ENCODE results near the gene REL.

DNA sequence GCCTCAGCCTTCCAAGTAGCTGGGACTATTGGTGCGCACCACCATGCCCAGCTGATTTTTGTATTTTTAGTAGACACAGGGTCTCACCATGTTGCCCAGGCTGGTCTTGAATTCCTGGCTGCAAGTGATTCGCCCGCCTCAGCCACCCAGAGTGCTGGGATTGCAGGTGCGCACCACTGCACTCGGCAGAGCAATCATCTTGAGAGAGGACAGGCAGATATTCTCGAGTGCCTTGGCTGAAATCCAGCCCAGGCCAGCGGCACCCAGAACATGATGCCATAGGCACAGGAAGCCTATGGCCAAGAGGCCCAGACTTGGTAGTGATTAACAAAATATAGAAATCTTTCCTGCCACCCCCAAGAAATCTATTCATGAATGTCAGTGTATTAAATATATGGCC, 78.1 kb downstream of the REL start:
- TF ChIP-seq, protein P1, sequence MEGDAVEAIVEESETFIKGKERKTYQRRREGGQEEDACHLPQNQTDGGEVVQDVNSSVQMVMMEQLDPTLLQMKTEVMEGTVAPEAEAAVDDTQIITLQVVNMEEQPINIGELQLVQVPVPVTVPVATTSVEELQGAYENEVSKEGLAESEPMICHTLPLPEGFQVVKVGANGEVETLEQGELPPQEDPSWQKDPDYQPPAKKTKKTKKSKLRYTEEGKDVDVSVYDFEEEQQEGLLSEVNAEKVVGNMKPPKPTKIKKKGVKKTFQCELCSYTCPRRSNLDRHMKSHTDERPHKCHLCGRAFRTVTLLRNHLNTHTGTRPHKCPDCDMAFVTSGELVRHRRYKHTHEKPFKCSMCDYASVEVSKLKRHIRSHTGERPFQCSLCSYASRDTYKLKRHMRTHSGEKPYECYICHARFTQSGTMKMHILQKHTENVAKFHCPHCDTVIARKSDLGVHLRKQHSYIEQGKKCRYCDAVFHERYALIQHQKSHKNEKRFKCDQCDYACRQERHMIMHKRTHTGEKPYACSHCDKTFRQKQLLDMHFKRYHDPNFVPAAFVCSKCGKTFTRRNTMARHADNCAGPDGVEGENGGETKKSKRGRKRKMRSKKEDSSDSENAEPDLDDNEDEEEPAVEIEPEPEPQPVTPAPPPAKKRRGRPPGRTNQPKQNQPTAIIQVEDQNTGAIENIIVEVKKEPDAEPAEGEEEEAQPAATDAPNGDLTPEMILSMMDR (conservative IDR thresholded peaks at IDR 0.05; ENCODE audit: low read depth, low read length), result no peak
- TF ChIP-seq EZH2phosphoT487 (IDR thresholded peaks at IDR 0.05; ENCODE audit: borderline replicate concordance, low read length) (no peak), EZH2 (IDR thresholded peaks at IDR 0.05; ENCODE audit: low read length, unreplicated experiment) (no peak)

Measured in PC-3 (cell line).